ENCODE measurements around the gene PRPF38B. TPM values are rescaled to one million over a fixed set of nuclear protein-coding genes. Genes with fewer than 3 reads are reported as not detected.

PRPF38B gene
- total and polyA plus RNA-seq, 2 of the 8 experiments (the other 6 are each of a cell fraction or from before 2014, with no cell fraction given) = 16.6 to 50.6 TPM

DNA sequence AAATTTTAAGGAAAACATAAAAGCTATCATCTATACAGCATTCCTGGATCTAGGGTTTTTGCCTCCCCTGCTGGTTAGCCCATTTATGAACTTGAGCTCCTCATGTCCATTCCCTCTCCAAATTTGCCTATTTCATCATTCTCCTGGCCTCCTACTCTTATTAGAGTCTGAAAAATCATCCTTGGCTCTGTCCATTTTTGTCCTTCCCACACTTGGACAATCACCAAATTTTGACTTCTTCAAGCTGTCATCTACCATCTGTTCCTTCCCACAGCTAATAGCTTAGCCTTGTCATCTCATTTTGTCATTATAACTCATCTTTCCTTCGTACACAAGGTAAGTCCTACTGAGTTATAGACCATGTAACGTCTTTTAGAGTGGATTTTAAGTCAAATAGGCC is 29.0 kb upstream of the PRPF38B start:
- H3K23ac ChIP-seq (ENCODE audit: insufficient read length) = no peak overlapping the region
- H3K4me2 ChIP-seq (ENCODE audit: insufficient read depth in 1 of 2, low read depth in 2 of 2, low read length in 2 of 2) = no peak overlapping the region
- POLR2A ChIA-PET (ENCODE audit: partially characterized antibody) = interaction anchor here (0.5 to 1.2 kb wide), 2 partner anchors 7 to 17 kb away, joined by 3 read pairs; no protein-coding TSS in a partner anchor
- no peak overlapping the region for H3K14ac ChIP-seq (ENCODE audit: insufficient read length)
- no peaks in the 10 kb centered on the region for H4K20me1 ChIP-seq (replicated peaks in 1 of 2; ENCODE audit: control insufficient read depth in 1 of 2, insufficient read depth in 2 of 2, low read length in 2 of 2)
- H2BK12ac ChIP-seq (ENCODE audit: low read depth, low read length) = no peak overlapping the region
- H4K91ac ChIP-seq (replicated peaks; ENCODE audit: insufficient read length, low read length) = no peak overlapping the region
- no peak overlapping the region for H3K27ac ChIP-seq (ENCODE audit: low read depth, low read length)
- H2BK15ac ChIP-seq (ENCODE audit: low read length) = no peak overlapping the region
- H3K27me3 ChIP-seq (replicated peaks in 1 of 4; ENCODE audit: control insufficient read depth in 3 of 4, extremely low read depth in 1 of 4, insufficient read depth in 3 of 4, low read length in 3 of 4) = peaks cover 0 to 12% (median 7%) of the 10 kb centered on the region in 4 experiments; a peak in 4 of 7 replicates
- no peak overlapping the region for H2BK5ac ChIP-seq (ENCODE audit: low read depth, low read length)
- no peak overlapping the region for H3K4ac ChIP-seq (replicated peaks; ENCODE audit: insufficient read length, low read depth, low read length)
- H2BK120ac ChIP-seq (replicated peaks; ENCODE audit: low read depth, low read length) = no peak overlapping the region
- H3K23me2 ChIP-seq (ENCODE audit: low read depth, low read length) = peaks cover 4% of the 10 kb centered on the region; the same call in 1 of the 2 replicates
- no peak overlapping the region for H2BK20ac ChIP-seq (ENCODE audit: low read length)
- H2AFZ ChIP-seq (ENCODE audit: low read length) = no peak overlapping the region
- no peaks in the 10 kb centered on the region for H3K79me2 ChIP-seq (ENCODE audit: control insufficient read depth in 1 of 2, insufficient read depth in 2 of 2, low read length in 2 of 2)
- H4K8ac ChIP-seq (ENCODE audit: extremely low read depth, insufficient read depth, low read length) = no peak overlapping the region
- FAIRE-seq (no peak), DNase-seq (ENCODE audit: low read depth in 1 of 2, low spot score in 2 of 2) (no peak)
- TF ChIP-seq GABPA (IDR thresholded peaks at IDR 0.05; ENCODE audit: borderline replicate concordance, insufficient read depth, low read length) (no peak), CBX5 (IDR thresholded peaks at IDR 0.05; ENCODE audit: low read depth, low read length) (no peak), TEAD4 (IDR thresholded peaks at IDR 0.05; ENCODE audit: low read depth, low read length) (no peak), FOSL1 (IDR thresholded peaks at IDR 0.05; ENCODE audit: insufficient read depth, low read depth, low read length) (no peak)
- TF ChIP-seq, protein P1, sequence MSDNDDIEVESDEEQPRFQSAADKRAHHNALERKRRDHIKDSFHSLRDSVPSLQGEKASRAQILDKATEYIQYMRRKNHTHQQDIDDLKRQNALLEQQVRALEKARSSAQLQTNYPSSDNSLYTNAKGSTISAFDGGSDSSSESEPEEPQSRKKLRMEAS (IDR thresholded peaks at IDR 0.05) = no peak
- CTCF ChIA-PET (ENCODE audit: partially characterized antibody) = no interaction called here
- no peak overlapping the region for H3K9ac ChIP-seq (replicated peaks in 1 of 4; ENCODE audit: extremely low read depth in 1 of 4, low read depth in 3 of 4, low read length in 3 of 4)
- no peak overlapping the region for H2AK5ac ChIP-seq (ENCODE audit: low read depth, low read length)
- H3K18ac ChIP-seq (ENCODE audit: extremely low read depth, low read length) = no peak overlapping the region
- no peak overlapping the region for H3K4me3 ChIP-seq (ENCODE audit: extremely low read depth in 1 of 4, insufficient read depth in 2 of 4, low read depth in 3 of 4, low read length in 4 of 4)
- H3K36me3 ChIP-seq (ENCODE audit: control insufficient read depth in 2 of 4, insufficient read depth in 4 of 4, low read length in 3 of 4) = no peaks in the 10 kb centered on the region
- no peaks in the 10 kb centered on the region for H3K79me1 ChIP-seq (ENCODE audit: low read depth, low read length)
- no peak overlapping the region for H4K5ac ChIP-seq (ENCODE audit: insufficient read length, low read depth, low read length)
- 91% methylated on average over 2 of the region's 2 CpGs; no CpG with 5 or more reads in 1 of the 2 experiments for WGBS, 2 experiments (ENCODE audit: extremely low coverage in 1 of 2, insufficient coverage in 1 of 2, insufficient read length in 1 of 2, insufficient replicate concordance in 2 of 2, low coverage in 1 of 2, low lambda C conversion rate in 2 of 2, missing lambda C conversion rate in 1 of 2)
- peaks cover 0 to 4% (median 0%) of the 10 kb centered on the region in 4 experiments; a peak in 1 of 7 replicates for H3K4me1 ChIP-seq (replicated peaks in 1 of 4; ENCODE audit: control insufficient read depth in 3 of 4, insufficient read depth in 4 of 4, low read length in 3 of 4)
- peaks cover 0 to 5% of the 10 kb centered on the region in 2 experiments; a peak in 1 of 4 replicates for H3K9me3 ChIP-seq (ENCODE audit: insufficient read depth in 2 of 2, low read depth in 1 of 2, low read length in 1 of 2)
- H3K56ac ChIP-seq (replicated peaks; ENCODE audit: insufficient read length, low read depth, low read length) = no peak overlapping the region

Data from H1 (cell line).